ENCODE data around the gene MYRIP. TPM values are rescaled to one million over a fixed set of nuclear protein-coding genes. Genes with fewer than 3 reads are reported as not detected.

Gene MYRIP
- total RNA-seq, 1 experiment from 2014 or later, result 0.59 TPM

- no peaks in the 10 kb centered on the region for H3K9me3 Mint-ChIP-seq (ENCODE audit: unreplicated experiment)
- CTCF ChIA-PET, result no interaction called here
- intact Hi-C loops (cut with micrococcal nuclease; ENCODE audit: unreplicated experiment), result loop anchor here (10.0 kb wide), 1 partner anchor 58 kb away; no protein-coding TSS in a partner anchor
- no peak overlapping the region for H3K4me3 Mint-ChIP-seq (ENCODE audit: unreplicated experiment)
- H3K36me3 Mint-ChIP-seq (ENCODE audit: insufficient read depth, unreplicated experiment), result no peaks in the 10 kb centered on the region
- DNase-seq, result no peak
- no TSS peak for BruUV-seq (replicated peaks)
- no peak for TF ChIP-seq CTCF (IDR thresholded peaks at IDR 0.05; ENCODE audit: insufficient read depth in 1 of 2, low read depth in 1 of 2, low read length in 1 of 2, severe bottlenecking in 1 of 2, unreplicated experiment in 1 of 2)
- Histone ChIP-seq H3K27me3 (replicated peaks; ENCODE audit: control insufficient read depth, insufficient read depth, low read length) (no peaks in the 10 kb centered on the region), H3K9me3 (no peaks in the 10 kb centered on the region), H3K4me3 (ENCODE audit: low read depth, low read length) (no peak overlapping the region), H3K4me1 (no peaks in the 10 kb centered on the region), H3K36me3 (ENCODE audit: control insufficient read depth, insufficient read depth, low read length) (no peaks in the 10 kb centered on the region)
- POLR2A ChIA-PET, result no interaction called here
- no peak overlapping the region for H3K27ac Mint-ChIP-seq (ENCODE audit: unreplicated experiment)
- H3K27me3 Mint-ChIP-seq (ENCODE audit: insufficient read depth, unreplicated experiment), result no peaks in the 10 kb centered on the region
- no peaks in the 10 kb centered on the region for H3K4me1 Mint-ChIP-seq (ENCODE audit: low read depth, unreplicated experiment)
These were observed 153.2 kb downstream of the MYRIP start for GRCh38 chr3:39962581-39962980.

DNA sequence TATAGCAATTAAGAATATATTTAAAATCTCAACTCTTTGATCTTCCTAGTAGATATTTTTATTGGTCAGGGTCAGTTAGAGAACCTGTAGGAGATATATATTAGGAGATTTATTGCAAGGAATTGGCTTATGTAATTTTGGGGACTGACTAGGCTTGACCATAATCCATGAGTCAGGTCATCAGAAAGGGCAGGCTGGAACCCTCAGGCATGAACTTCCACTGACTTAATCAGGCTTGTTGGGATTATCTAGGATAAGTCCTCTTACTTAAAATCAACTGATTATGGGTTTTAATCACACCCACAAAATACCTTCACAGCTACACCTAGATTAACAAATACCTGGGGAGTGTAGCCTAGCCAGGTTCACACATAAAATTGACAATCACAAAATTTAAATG, 156.1 kb downstream of the MYRIP start:
- H3K9me3 ChIP-seq, result no peaks in the 10 kb centered on the region
- no peak overlapping the region for H3K4me3 ChIP-seq (ENCODE audit: low read depth, low read length)
- no peak overlapping the region for H3K4me3 Mint-ChIP-seq (ENCODE audit: unreplicated experiment)
- H3K36me3 Mint-ChIP-seq (ENCODE audit: insufficient read depth, unreplicated experiment), result no peaks in the 10 kb centered on the region
- no peak overlapping the region for H3K27ac Mint-ChIP-seq (ENCODE audit: unreplicated experiment)
- BruUV-seq (replicated peaks), result no TSS peak
- H3K9me3 Mint-ChIP-seq (ENCODE audit: unreplicated experiment), result no peaks in the 10 kb centered on the region
- no peaks in the 10 kb centered on the region for H3K36me3 ChIP-seq (ENCODE audit: control insufficient read depth, insufficient read depth, low read length)
- ChIA-PET POLR2A (no interaction called here), CTCF (no interaction called here)
- no peak for TF ChIP-seq CTCF (IDR thresholded peaks at IDR 0.05; ENCODE audit: insufficient read depth in 1 of 2, low read depth in 1 of 2, low read length in 1 of 2, severe bottlenecking in 1 of 2, unreplicated experiment in 1 of 2)
- no peaks in the 10 kb centered on the region for H3K4me1 Mint-ChIP-seq (ENCODE audit: low read depth, unreplicated experiment)
- no peak for DNase-seq
- H3K27me3 Mint-ChIP-seq (ENCODE audit: insufficient read depth, unreplicated experiment), result no peaks in the 10 kb centered on the region
- H3K27me3 ChIP-seq (replicated peaks; ENCODE audit: control insufficient read depth, insufficient read depth, low read length), result no peaks in the 10 kb centered on the region
- no peaks in the 10 kb centered on the region for H3K4me1 ChIP-seq
- intact Hi-C loops (cut with micrococcal nuclease; ENCODE audit: unreplicated experiment), result loop anchor here (10.0 kb wide), 1 partner anchor 61 kb away; no protein-coding TSS in a partner anchor

DNA sequence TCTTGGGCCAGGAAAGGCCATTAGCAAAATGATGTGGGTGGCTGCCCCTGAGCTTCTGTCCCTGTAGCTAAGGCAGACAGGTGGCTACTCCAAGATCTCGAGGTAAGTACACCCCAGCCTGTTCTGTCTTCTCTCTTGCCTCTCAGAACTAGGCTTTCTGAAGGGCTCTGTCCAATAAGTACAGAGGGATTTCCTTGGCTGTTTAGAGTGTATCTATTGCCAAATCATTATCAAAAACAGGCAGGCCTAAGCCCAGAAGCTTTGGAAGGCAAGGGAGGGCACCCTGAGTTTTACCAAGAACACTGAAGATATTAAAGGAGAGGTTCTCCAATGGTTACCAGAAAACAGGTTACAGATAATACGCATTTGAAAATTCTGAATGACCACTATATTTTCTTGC, 156.6 kb downstream of the MYRIP start:
- POLR2A ChIA-PET, result no interaction called here
- CTCF ChIA-PET, result no interaction called here
- no peaks in the 10 kb centered on the region for H3K9me3 Mint-ChIP-seq (ENCODE audit: unreplicated experiment)
- no peak overlapping the region for H3K4me3 Mint-ChIP-seq (ENCODE audit: unreplicated experiment)
- Histone ChIP-seq H3K4me1 (no peaks in the 10 kb centered on the region), H3K9me3 (no peaks in the 10 kb centered on the region), H3K27me3 (replicated peaks; ENCODE audit: control insufficient read depth, insufficient read depth, low read length) (no peaks in the 10 kb centered on the region), H3K4me3 (ENCODE audit: low read depth, low read length) (no peak overlapping the region), H3K36me3 (ENCODE audit: control insufficient read depth, insufficient read depth, low read length) (no peaks in the 10 kb centered on the region)
- no peaks in the 10 kb centered on the region for H3K36me3 Mint-ChIP-seq (ENCODE audit: insufficient read depth, unreplicated experiment)
- no peaks in the 10 kb centered on the region for H3K27me3 Mint-ChIP-seq (ENCODE audit: insufficient read depth, unreplicated experiment)
- DNase-seq, result no peak
- no peak overlapping the region for H3K27ac Mint-ChIP-seq (ENCODE audit: unreplicated experiment)
- H3K4me1 Mint-ChIP-seq (ENCODE audit: low read depth, unreplicated experiment), result no peaks in the 10 kb centered on the region
- intact Hi-C loops (cut with micrococcal nuclease; ENCODE audit: unreplicated experiment), result loop anchor here (10.0 kb wide), 1 partner anchor 61 kb away; no protein-coding TSS in a partner anchor
- no peak for TF ChIP-seq CTCF (IDR thresholded peaks at IDR 0.05; ENCODE audit: insufficient read depth in 1 of 2, low read depth in 1 of 2, low read length in 1 of 2, severe bottlenecking in 1 of 2, unreplicated experiment in 1 of 2)
- BruUV-seq (replicated peaks), result no TSS peak
